Motor neuron (in vitro differentiated cells): ENCODE results near the gene ANG. TPM values are rescaled to one million over a fixed set of nuclear protein-coding genes. Genes with fewer than 3 reads are reported as not detected.
"Not testable (repeated sequence)": the region's sequence is repeated elsewhere in the genome, so short reads cannot be mapped to it uniquely, and the experiment has no call there.

Experiments
- ATAC-seq, 8 experiments: fragments of 200-7000 bp; cut with Tn5 transposase; replicated peaks in 6 of 8; 2 replicates each; pipeline ENCODE4 v1.8.0; 2021; ENCODE audit warnings: mild to moderate bottlenecking in 8 of 8, moderate library complexity in 8 of 8
- H3K27ac ChIP-seq, 2 donors: fragments of 250-450 bp; sonication (Bioruptor Pico); 2 replicates each; pipeline ENCODE4 v1.9.0; 2021; ENCODE audit warnings: antibody characterized with exemption in 2 of 2, mild to moderate bottlenecking in 2 of 2, moderate library complexity in 1 of 2
- H3K4me1 ChIP-seq, 2 donors: fragments of 250-450 bp; sonication (Bioruptor Pico); replicated peaks in 1 of 2; 2 replicates each; pipeline ENCODE4 v1.6.1; 2021; ENCODE audit warnings: antibody characterized with exemption in 2 of 2, mild to moderate bottlenecking in 2 of 2, moderate library complexity in 1 of 2
- H3K4me3 ChIP-seq, 5 donors: fragments of 250-450 bp; sonication (Bioruptor Pico); 2 replicates each; pipeline ENCODE4 v1.9.0; 2021; ENCODE audit warnings: antibody characterized with exemption in 5 of 5, mild to moderate bottlenecking in 5 of 5, moderate library complexity in 4 of 5
- WGBS, 10 experiments: fragments of 450-650 bp; shearing (Covaris generic); methylation state at CpG; one replicate each; pipeline ENCODE4 v1.0.0; 2022; 5-methylcytosine and 5-hydroxymethylcytosine counted together
- in situ Hi-C, 9 experiments: fragments of 400-800 bp; cut with MboI; loops; one replicate each; pipeline ENCODE4 v1.15.0; 2021; ENCODE audit warnings: low sequenced_read_pairs in 9 of 9, low pct_unique_long_range_greater_than_20kb in 2 of 9; ENCODE audit not compliant: unreplicated experiment in 9 of 9
- total RNA-seq, 8 experiments: library from RNA; unstranded; fragments of 300-600 nt; gene quantifications; 2 replicates each; pipeline versions ENCODE4 v1.2.3 to v1.2.4, GENCODE V29; 2022

ANG gene
- total RNA-seq, 8 experiments from 2014 or later, result 0.96 to 7.4 (median 2.0) TPM; not detected in 1

DNA sequence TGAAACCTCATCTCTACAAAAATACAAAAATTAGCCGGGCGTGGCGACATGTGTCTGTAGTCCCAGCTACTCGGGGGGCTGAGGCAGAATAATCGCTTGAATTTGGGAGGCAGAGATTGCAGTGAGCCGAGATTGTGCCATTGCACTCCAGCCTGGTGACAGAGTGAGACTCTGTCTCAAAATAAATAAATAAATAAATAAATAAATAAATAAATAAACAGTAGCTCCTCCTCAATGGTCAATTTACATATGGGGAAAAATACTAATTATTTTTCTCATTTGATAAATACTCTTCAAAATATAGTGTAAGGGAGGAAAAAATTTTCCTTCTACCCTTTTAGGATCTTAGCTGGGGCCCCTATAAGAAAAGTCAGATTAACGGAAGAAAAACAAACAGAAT is 49.7 kb downstream of the ANG start:
- in situ Hi-C loops, H3K27ac ChIP-seq, ATAC-seq, H3K4me1 ChIP-seq, H3K4me3 ChIP-seq: not testable (repeated sequence)
- WGBS, 10 experiments, result 48 to 100% (median 78%) methylated on average over 1 to 7 of the region's 7 CpGs

DNA sequence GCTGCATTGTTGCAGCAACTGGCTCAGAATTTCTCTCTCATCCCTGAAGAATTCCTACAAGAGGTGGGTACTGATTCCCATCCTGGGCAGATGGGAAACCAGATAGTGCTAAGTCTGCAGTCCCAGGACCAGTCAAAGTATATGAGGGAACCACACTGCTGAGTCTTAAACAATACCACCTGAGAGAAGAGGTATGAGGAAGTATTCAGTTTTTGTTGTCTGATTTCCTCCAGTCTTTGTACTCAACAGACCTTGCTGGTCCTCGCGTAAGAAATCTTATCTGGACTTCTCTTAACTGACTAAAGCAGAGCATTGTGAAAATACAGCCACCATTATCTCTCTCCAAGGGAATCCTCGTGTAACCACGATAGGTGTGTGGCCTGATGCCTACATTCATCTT is 53.6 kb downstream of the ANG start:
- WGBS, 10 experiments, result 8 to 100% (median 73%) methylated on average over 2 to 4 of the region's 4 CpGs; no CpG with 5 or more reads in 4 of the 10 experiments
- H3K4me1 ChIP-seq, result no peaks in the 10 kb centered on the region
- no peak overlapping the region for H3K27ac ChIP-seq
- no peak for ATAC-seq
- in situ Hi-C loops, result no loop called here
- no peak overlapping the region for H3K4me3 ChIP-seq

DNA sequence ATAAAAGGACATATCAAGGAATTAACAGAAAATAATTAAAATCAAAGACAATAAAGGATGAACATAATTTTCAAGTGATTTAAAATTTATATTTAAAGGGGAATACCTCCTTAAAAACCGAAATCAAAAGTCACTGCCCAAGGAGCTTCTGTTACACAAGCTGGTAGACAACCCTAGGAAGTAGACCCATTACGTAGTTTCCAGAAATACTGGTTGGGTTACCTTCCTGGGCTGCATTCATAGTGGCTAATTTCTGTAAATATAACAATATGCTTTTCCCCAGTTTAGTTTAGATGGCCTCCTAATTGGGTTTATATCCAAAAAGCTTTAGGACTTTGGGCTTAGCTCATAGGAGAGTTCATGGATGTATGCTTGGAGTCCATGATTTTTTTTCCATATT is 55.0 kb downstream of the ANG start:
- ATAC-seq, result no peak
- in situ Hi-C loops, result no loop called here
- 20 to 83% (median 58%) methylated on average over 1 to 2 of the region's 2 CpGs; no CpG with 5 or more reads in 1 of the 10 experiments for WGBS, 10 experiments
- Histone ChIP-seq H3K4me1 (no peaks in the 10 kb centered on the region), H3K4me3 (no peak overlapping the region), H3K27ac (no peak overlapping the region)

Other genes with a start within 250 kb of the ANG start
- 10 to 100 TPM; 16.3 to 44.4 (median 29.4) TPM for gene OSGEP, start 234.0 kb upstream of the ANG start, total RNA-seq
- gene APEX1, start 233.5 kb upstream of the ANG start, total RNA-seq, result 100 to 1,000 TPM; 125 to 320 (median 161) TPM
- 10 to 100 TPM; 20.7 to 41.0 (median 24.6) TPM for gene PIP4P1, start 227.3 kb upstream of the ANG start, total RNA-seq
- 10 to 100 TPM; 14.8 to 71.5 (median 24.4) TPM for gene PNP, start 219.4 kb upstream of the ANG start, total RNA-seq
- 1 to 10 TPM in 2 of 8 experiments, under 1 TPM in 5, not detected in 1; 0.16 to 1.4 (median 0.63) TPM for gene RNASE10, start 183.2 kb upstream of the ANG start, total RNA-seq
- gene RNASE9, start 127.7 kb upstream of the ANG start, total RNA-seq, result under 1 TPM in 3 of 8 experiments, not detected in 5; 0.24 to 0.62 (median 0.25) TPM
- gene RNASE11, start 100.8 kb upstream of the ANG start, total RNA-seq, result under 1 TPM in 1 of 8 experiments, not detected in 7; 0.29 TPM
- gene RNASE12, start 97.4 kb upstream of the ANG start, total RNA-seq, result not detected
- under 1 TPM in 1 of 8 experiments, not detected in 7; 0.28 TPM for gene OR6S1, start 47.1 kb upstream of the ANG start, total RNA-seq
- gene RNASE4, start 4.2 kb upstream of the ANG start, total RNA-seq, result 1 to 10 TPM in 7 of 8 experiments, under 1 TPM in 1; 0.98 to 9.2 (median 2.0) TPM
- under 1 TPM in 2 of 8 experiments, not detected in 6; 0.33 to 0.66 TPM for gene EDDM3A, start 57.1 kb downstream of the ANG start, total RNA-seq
- gene EDDM3B, start 79.6 kb downstream of the ANG start, total RNA-seq, result under 1 TPM in 2 of 8 experiments, not detected in 6; 0.23 to 0.87 TPM
- gene RNASE6, start 92.5 kb downstream of the ANG start, total RNA-seq, result 10 to 100 TPM in 1 of 8 experiments, 1 to 10 TPM in 1, under 1 TPM in 1, not detected in 5; 0.28 to 17.8 (median 2.3) TPM
- 100 to 1,000 TPM in 1 of 8 experiments, 10 to 100 TPM in 2, not detected in 5; 47.0 to 362 (median 50.7) TPM for gene RNASE1, start 114.1 kb downstream of the ANG start, total RNA-seq
- gene RNASE3, start 202.6 kb downstream of the ANG start, total RNA-seq, result not detected